HG02938 (cell line): ENCODE results near the gene SH3BP1.
"Not testable (repeated sequence)": the region's sequence is repeated elsewhere in the genome, so short reads cannot be mapped to it uniquely, and the experiment has no call there.

Experiments
- ATAC-seq: cut with Tn5 transposase; IDR thresholded peaks from one replicate; pipeline ENCODE4 v1.9.1; 2021; ENCODE audit warnings: mild to moderate bottlenecking, moderate library complexity; ENCODE audit not compliant: unreplicated experiment

SH3BP1 gene

GRCh38 chr22:37639070-37639760 is at the start of gene SH3BP1:
Gene SH3BP1, plus strand, starts transcription at chr22:37639669. Its CDS starts 119 bp downstream, at chr22:37639788.
- no peak for ATAC-seq

- ATAC-seq, result not testable (repeated sequence)
Observed at GRCh38 chr22:37591081-37591480, 48.4 kb upstream of the SH3BP1 start.

- no peak for ATAC-seq
Observed at GRCh38 chr22:37591823-37592404, 47.6 kb upstream of the SH3BP1 start.

GRCh38 chr22:37594237-37594636 is 45.2 kb upstream of the SH3BP1 start:
- ATAC-seq, result no peak

- no peak for ATAC-seq
Observed at GRCh38 chr22:37599153-37599552, 40.3 kb upstream of the SH3BP1 start.

- no peak for ATAC-seq
Observed at GRCh38 chr22:37601203-37601539, 38.3 kb upstream of the SH3BP1 start.

GRCh38 chr22:37601540-37602442 is 37.7 kb upstream of the SH3BP1 start:
- ATAC-seq, result no peak

GRCh38 chr22:37602546-37603277 is 36.8 kb upstream of the SH3BP1 start:
- ATAC-seq, result not testable (repeated sequence)

- no peak for ATAC-seq
Observed at GRCh38 chr22:37604074-37604473, 35.4 kb upstream of the SH3BP1 start.

- ATAC-seq, result no peak
Observed at GRCh38 chr22:37604875-37605274, 34.6 kb upstream of the SH3BP1 start.

GRCh38 chr22:37607010-37607934 is 32.2 kb upstream of the SH3BP1 start:
- no peak for ATAC-seq

- ATAC-seq, result no peak
Observed at GRCh38 chr22:37607935-37608476, 31.5 kb upstream of the SH3BP1 start.

GRCh38 chr22:37608477-37609239 is 30.8 kb upstream of the SH3BP1 start, which contains the start of gene GGA1:
Gene GGA1, plus strand, starts transcription at chr22:37608834. Its CDS starts 27 bp downstream, at chr22:37608861.
- peak; percentile 66 for ATAC-seq

- ATAC-seq, result peak; percentile 2
Observed at GRCh38 chr22:37609240-37610152, 30.0 kb upstream of the SH3BP1 start.

GRCh38 chr22:37610153-37610475 is 29.4 kb upstream of the SH3BP1 start:
- not testable (repeated sequence) for ATAC-seq

- ATAC-seq, result no peak
Observed at GRCh38 chr22:37610480-37611129, 28.9 kb upstream of the SH3BP1 start.

GRCh38 chr22:37611207-37611606 is 28.3 kb upstream of the SH3BP1 start:
- ATAC-seq, result no peak
